NB4 (cell line): ENCODE results near the gene TMEM9.

Experiments used
- CTCF ChIP-seq: IDR thresholded peaks from one replicate; pipeline ENCODE4 v1.5.1; 2012; ENCODE audit warnings: low read depth, low read length
- MAX ChIP-seq: IDR thresholded peaks from 2 replicates; pipeline ENCODE4 v1.6.1; 2011; ENCODE audit warnings: low read depth, low read length
- POLR2A ChIP-seq: IDR thresholded peaks from 2 replicates; pipeline ENCODE4 v1.6.1; 2011; ENCODE audit warnings: mild to moderate bottlenecking; ENCODE audit not compliant: insufficient read length; ENCODE audit errors: extremely low read depth

GRCh38 chr1:201173736-201174135 is 19.5 kb upstream of the TMEM9 start:
- TF ChIP-seq CTCF (no peak), POLR2A (no peak), MAX (no peak)
